Keratinocyte (primary cell): ENCODE results near the gene MYOD1. TPM values are rescaled to one million over a fixed set of nuclear protein-coding genes. Genes with fewer than 3 reads are reported as not detected.

Experiments used
- DNase-seq: peaks from one replicate; pipeline ENCODE4 v3.0.0-alpha.2; 2011; ENCODE audit warnings: low read depth, missing footprints, low spot score
- FAIRE-seq: peaks from 2 replicates; lab custom pipeline; 2011; peaks lifted over from hg19 to GRCh38; lab: Jason Lieb, UNC
- H2AFZ ChIP-seq: 2 replicates; pipeline ENCODE4 v1.6.0; 2012; ENCODE audit warnings: low read length, control low read depth, inconsistent platforms; ENCODE audit not compliant: control insufficient read depth
- H3K27ac ChIP-seq: 2 replicates; pipeline ENCODE4 v1.5.1; 2011; ENCODE audit warnings: low read length; ENCODE audit not compliant: control insufficient read depth, insufficient read depth
- H3K27me3 ChIP-seq: 3 replicates; pipeline ENCODE4 v1.6.0; 2011; ENCODE audit warnings: low read length; ENCODE audit not compliant: control insufficient read depth, insufficient read depth; ENCODE audit errors: extremely low read depth
- H3K36me3 ChIP-seq, 2 experiments: 2 replicates in 1 of 2; 3 replicates in 1 of 2; pipeline ENCODE4 v1.5.1; 2011; ENCODE audit warnings: low read length in 2 of 2, mild to moderate bottlenecking in 1 of 2; ENCODE audit not compliant: control insufficient read depth in 2 of 2, insufficient read depth in 2 of 2; ENCODE audit errors: extremely low read depth in 1 of 2
- H3K4me1 ChIP-seq: 3 replicates; pipeline ENCODE4 v1.5.1; 2011; ENCODE audit warnings: low read length; ENCODE audit not compliant: control insufficient read depth, insufficient read depth; ENCODE audit errors: extremely low read depth
- H3K4me2 ChIP-seq: 3 replicates; pipeline ENCODE4 v1.6.0; 2011; ENCODE audit warnings: low read depth, low read length; ENCODE audit not compliant: control insufficient read depth, insufficient read depth; ENCODE audit errors: extremely low read depth
- H3K4me3 ChIP-seq, 3 experiments: fragments of 200-600 bp in 1 of 3; sonication (generic) in 1 of 3; 2 replicates in 2 of 3; 3 replicates in 1 of 3; pipeline ENCODE4 v1.5.1; 2011 to 2016; ENCODE audit warnings: low read length in 3 of 3, mild to moderate bottlenecking in 3 of 3, control low read depth in 2 of 3, inconsistent platforms in 1 of 3, low read depth in 1 of 3, mixed read lengths in 1 of 3, mixed run types in 1 of 3, moderate library complexity in 1 of 3; ENCODE audit not compliant: control insufficient read depth in 2 of 3, insufficient read depth in 2 of 3; ENCODE audit errors: extremely low read depth in 1 of 3
- H3K79me2 ChIP-seq: 2 replicates; pipeline ENCODE4 v1.6.0; 2012; ENCODE audit warnings: low read length; ENCODE audit not compliant: control insufficient read depth, insufficient read depth
- H3K9ac ChIP-seq: 3 replicates; pipeline ENCODE4 v1.6.0; 2011; ENCODE audit warnings: low read length; ENCODE audit not compliant: control insufficient read depth, insufficient read depth; ENCODE audit errors: extremely low read depth
- H3K9me1 ChIP-seq: 3 replicates; pipeline ENCODE4 v1.6.0; 2011; ENCODE audit warnings: low read length; ENCODE audit not compliant: control insufficient read depth, insufficient read depth; ENCODE audit errors: extremely low read depth
- H3K9me3 ChIP-seq: 2 replicates; pipeline ENCODE4 v1.5.1; 2012; ENCODE audit warnings: low read depth, low read length; ENCODE audit not compliant: control insufficient read depth
- H4K20me1 ChIP-seq: 3 replicates; pipeline ENCODE4 v1.6.0; 2011; ENCODE audit warnings: low read length; ENCODE audit not compliant: control insufficient read depth, insufficient read depth; ENCODE audit errors: extremely low read depth
- EZH2 ChIP-seq: IDR thresholded peaks from one replicate; pipeline ENCODE4 v1.6.1; 2012; ENCODE audit warnings: inconsistent platforms, mild to moderate bottlenecking, low read length, moderate library complexity
- dilution Hi-C: fragments of 300-500 bp; cut with MboI; formaldehyde crosslinking; loops from one replicate; pipeline ENCODE4 v1.7.0; 2020; ENCODE audit warnings: low sequenced_read_pairs; ENCODE audit not compliant: extremely low pct_ligation_motif_present
- polyA plus RNA-seq, 5 experiments: library from polyadenylated mRNA; depleted of rRNA in 3 of 5; stranded (reverse) in 3 of 5; stranded (forward) in 1 of 5; unstranded in 1 of 5; fragments of >200 nt; gene quantifications; 1 replicate in 1 of 5; 2 replicates in 3 of 5; 3 replicates in 1 of 5; pipeline versions ENCODE4 v1.2.1 to v1.2.3, GENCODE V29; 2011 to 2012; ENCODE audit warnings: missing spikeins in 2 of 5, low read depth in 1 of 5, low replicate concordance in 1 of 5
- TF ChIP-seq, protein P1 (sequence below), 3 experiments: IDR thresholded peaks in 1 of 3; conservative IDR thresholded peaks in 1 of 3; optimal IDR thresholded peaks in 1 of 3; 2 replicates in 2 of 3; 3 replicates in 1 of 3; pipeline versions ENCODE3 to v1.5.1; 2011; ENCODE audit warnings: low read length in 3 of 3, mild to moderate bottlenecking in 3 of 3, moderate library complexity in 2 of 3, control low read depth in 1 of 3, inconsistent platforms in 1 of 3; ENCODE audit not compliant: insufficient read depth in 2 of 3; ENCODE audit errors: extremely low read depth in 1 of 3

MYOD1 gene
- polyA plus RNA-seq, 1 donor (not counting 4 experiments of a cell fraction or from before 2014, with no cell fraction given): not detected

DNA sequence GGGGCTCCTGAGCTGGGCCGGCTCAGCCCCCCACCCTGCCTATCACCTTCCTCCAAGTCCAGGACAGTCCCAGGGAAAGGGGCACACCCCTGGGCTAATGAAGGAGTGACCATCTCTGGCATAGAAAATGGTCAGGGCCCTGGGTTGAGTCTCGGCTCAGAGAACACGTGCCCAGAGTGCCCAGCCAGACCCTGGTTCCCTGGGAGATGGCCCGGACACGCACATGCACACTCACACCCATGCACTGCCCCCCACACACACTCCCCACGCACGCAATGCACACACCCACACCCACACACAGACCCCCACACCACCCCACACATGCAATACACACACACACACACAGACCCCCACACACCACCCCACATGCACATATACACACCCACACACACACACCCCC lies 43.9 kb downstream of the MYOD1 start:
- dilution Hi-C loops: no loop called here
- H3K9me3 ChIP-seq: no peaks in the 10 kb centered on the region
- no peaks in the 10 kb centered on the region for H3K79me2 ChIP-seq
- TF ChIP-seq EZH2: no peak
- TF ChIP-seq, protein P1, sequence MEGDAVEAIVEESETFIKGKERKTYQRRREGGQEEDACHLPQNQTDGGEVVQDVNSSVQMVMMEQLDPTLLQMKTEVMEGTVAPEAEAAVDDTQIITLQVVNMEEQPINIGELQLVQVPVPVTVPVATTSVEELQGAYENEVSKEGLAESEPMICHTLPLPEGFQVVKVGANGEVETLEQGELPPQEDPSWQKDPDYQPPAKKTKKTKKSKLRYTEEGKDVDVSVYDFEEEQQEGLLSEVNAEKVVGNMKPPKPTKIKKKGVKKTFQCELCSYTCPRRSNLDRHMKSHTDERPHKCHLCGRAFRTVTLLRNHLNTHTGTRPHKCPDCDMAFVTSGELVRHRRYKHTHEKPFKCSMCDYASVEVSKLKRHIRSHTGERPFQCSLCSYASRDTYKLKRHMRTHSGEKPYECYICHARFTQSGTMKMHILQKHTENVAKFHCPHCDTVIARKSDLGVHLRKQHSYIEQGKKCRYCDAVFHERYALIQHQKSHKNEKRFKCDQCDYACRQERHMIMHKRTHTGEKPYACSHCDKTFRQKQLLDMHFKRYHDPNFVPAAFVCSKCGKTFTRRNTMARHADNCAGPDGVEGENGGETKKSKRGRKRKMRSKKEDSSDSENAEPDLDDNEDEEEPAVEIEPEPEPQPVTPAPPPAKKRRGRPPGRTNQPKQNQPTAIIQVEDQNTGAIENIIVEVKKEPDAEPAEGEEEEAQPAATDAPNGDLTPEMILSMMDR (optimal IDR thresholded peaks at IDR 0.05 in 1 of 3, IDR thresholded peaks at IDR 0.05 in 1 of 3, conservative IDR thresholded peaks at IDR 0.05 in 1 of 3; ENCODE audit: extremely low read depth in 1 of 3, insufficient read depth in 2 of 3, low read length in 3 of 3): no peak
- no peaks in the 10 kb centered on the region for H3K36me3 ChIP-seq
- H3K9me1 ChIP-seq: no peaks in the 10 kb centered on the region
- H3K9ac ChIP-seq: no peak overlapping the region
- H3K4me1 ChIP-seq: no peaks in the 10 kb centered on the region
- DNase-seq: no peak
- FAIRE-seq: no peak
- H4K20me1 ChIP-seq: no peaks in the 10 kb centered on the region
- H3K27me3 ChIP-seq: no peaks in the 10 kb centered on the region
- no peak overlapping the region for H3K4me3 ChIP-seq
- no peak overlapping the region for H2AFZ ChIP-seq
- H3K4me2 ChIP-seq: no peak overlapping the region
- H3K27ac ChIP-seq: no peak overlapping the region

DNA sequence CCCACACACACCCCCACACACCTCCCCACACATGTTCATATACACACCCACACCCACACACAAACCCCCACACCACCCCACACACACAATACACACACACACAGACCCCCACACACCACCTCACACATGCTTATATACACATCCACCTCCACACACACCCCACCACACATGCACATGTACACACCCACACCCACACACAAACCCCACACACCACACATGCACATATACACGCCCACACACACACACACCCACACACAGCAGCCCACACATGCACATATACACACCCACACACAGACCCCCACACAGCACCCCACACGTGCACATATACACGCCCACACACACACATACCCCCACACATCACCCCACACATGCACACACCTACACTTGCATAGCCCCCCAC lies 44.3 kb downstream of the MYOD1 start:
- no peak for FAIRE-seq
- TF ChIP-seq, protein P1 (optimal IDR thresholded peaks at IDR 0.05 in 1 of 3, IDR thresholded peaks at IDR 0.05 in 1 of 3, conservative IDR thresholded peaks at IDR 0.05 in 1 of 3; ENCODE audit: extremely low read depth in 1 of 3, insufficient read depth in 2 of 3, low read length in 3 of 3): no peak
- no peak for TF ChIP-seq EZH2
- no peaks in the 10 kb centered on the region for H3K27me3 ChIP-seq
- H3K27ac ChIP-seq: no peak overlapping the region
- no peaks in the 10 kb centered on the region for H3K36me3 ChIP-seq
- no peak for DNase-seq
- no peaks in the 10 kb centered on the region for H4K20me1 ChIP-seq
- H3K4me3 ChIP-seq: no peak overlapping the region
- H2AFZ ChIP-seq: no peak overlapping the region
- no peak overlapping the region for H3K4me2 ChIP-seq
- H3K79me2 ChIP-seq: no peaks in the 10 kb centered on the region
- no peak overlapping the region for H3K9ac ChIP-seq
- no peaks in the 10 kb centered on the region for H3K9me3 ChIP-seq
- no peaks in the 10 kb centered on the region for H3K9me1 ChIP-seq
- H3K4me1 ChIP-seq: no peaks in the 10 kb centered on the region
- dilution Hi-C loops: no loop called here
